Left lung (tissue), 10 donors: ENCODE data around the gene MRE11. TPM values are rescaled to one million over a fixed set of nuclear protein-coding genes. Genes with fewer than 3 reads are reported as not detected.

ENCODE experiments used
- ATAC-seq: fragments of 200-7000 bp; cut with Tn5 transposase; one replicate; pipeline ENCODE4 v1.9.1; 2020; ENCODE audit warnings: moderate library complexity
- DNase-seq, 4 donors: peaks; one replicate each; pipeline ENCODE4 v3.0.0-alpha.2; 2013 to 2020
- H3K27ac ChIP-seq, 2 donors: fragments of 200-600 bp; sonication (generic) in 1 of 2; one replicate each; pipeline versions ENCODE4 v1.5.0 to v1.8.0; 2020 to 2021
- H3K27me3 ChIP-seq, 2 donors: fragments of 200-600 bp; sonication (generic) in 1 of 2; one replicate each; pipeline versions ENCODE4 v1.5.0 to v1.8.0; 2020 to 2021
- H3K36me3 ChIP-seq, 2 donors: fragments of 200-600 bp; sonication (generic) in 1 of 2; one replicate each; pipeline versions ENCODE4 v1.5.0 to v1.8.0; 2020 to 2021
- H3K4me1 ChIP-seq, 2 donors: fragments of 200-600 bp; one replicate each; pipeline ENCODE4 v1.8.0; 2021
- H3K4me3 ChIP-seq, 2 donors: fragments of 200-600 bp; sonication (generic) in 1 of 2; one replicate each; pipeline versions ENCODE4 v1.5.0 to v1.8.0; 2020 to 2021; ENCODE audit warnings: mild to moderate bottlenecking in 1 of 2
- H3K9me3 ChIP-seq, 2 donors: fragments of 200-600 bp; sonication (generic) in 1 of 2; one replicate each; pipeline versions ENCODE4 v1.5.0 to v1.8.0; 2020 to 2021
- intact Hi-C, 2 donors: fragments of 100-400 bp; cut with DNase I; formaldehyde crosslinking; loops; one replicate each; pipeline versions ENCODE4 v1.11.2 to v1.14.2; 2022
- polyA plus RNA-seq, 6 donors: library from polyadenylated mRNA; unstranded; fragments of 120-200 nt; gene quantifications; one replicate each; pipeline ENCODE4 v1.2.1, GENCODE V29; 2013; ENCODE audit not compliant: insufficient read length in 6 of 6
- total RNA-seq, 2 donors: library from RNA; stranded (reverse); fragmentation: NEBNext Ultra II Directional; extraction: Animal tissue kit (Norgen Biotek cat#: 25700); gene quantifications; one replicate each; pipeline ENCODE4 v1.2.1, GENCODE V29; 2021
- TF ChIP-seq, protein P1 (sequence below), 2 donors: fragments of 200-600 bp; sonication (generic) in 1 of 2; IDR thresholded peaks; one replicate each; pipeline versions ENCODE4 v1.5.0 to v1.8.0; 2021; ENCODE audit warnings: antibody characterized with exemption in 2 of 2
- donor health status: DM: no; HTN: yes; CAD: no.
- donor health status: DM: no; HTN: no; CAD: no.

The MRE11 gene
- total and polyA plus RNA-seq, 8 donors = 15.5 to 45.3 (median 33.2) TPM

DNA sequence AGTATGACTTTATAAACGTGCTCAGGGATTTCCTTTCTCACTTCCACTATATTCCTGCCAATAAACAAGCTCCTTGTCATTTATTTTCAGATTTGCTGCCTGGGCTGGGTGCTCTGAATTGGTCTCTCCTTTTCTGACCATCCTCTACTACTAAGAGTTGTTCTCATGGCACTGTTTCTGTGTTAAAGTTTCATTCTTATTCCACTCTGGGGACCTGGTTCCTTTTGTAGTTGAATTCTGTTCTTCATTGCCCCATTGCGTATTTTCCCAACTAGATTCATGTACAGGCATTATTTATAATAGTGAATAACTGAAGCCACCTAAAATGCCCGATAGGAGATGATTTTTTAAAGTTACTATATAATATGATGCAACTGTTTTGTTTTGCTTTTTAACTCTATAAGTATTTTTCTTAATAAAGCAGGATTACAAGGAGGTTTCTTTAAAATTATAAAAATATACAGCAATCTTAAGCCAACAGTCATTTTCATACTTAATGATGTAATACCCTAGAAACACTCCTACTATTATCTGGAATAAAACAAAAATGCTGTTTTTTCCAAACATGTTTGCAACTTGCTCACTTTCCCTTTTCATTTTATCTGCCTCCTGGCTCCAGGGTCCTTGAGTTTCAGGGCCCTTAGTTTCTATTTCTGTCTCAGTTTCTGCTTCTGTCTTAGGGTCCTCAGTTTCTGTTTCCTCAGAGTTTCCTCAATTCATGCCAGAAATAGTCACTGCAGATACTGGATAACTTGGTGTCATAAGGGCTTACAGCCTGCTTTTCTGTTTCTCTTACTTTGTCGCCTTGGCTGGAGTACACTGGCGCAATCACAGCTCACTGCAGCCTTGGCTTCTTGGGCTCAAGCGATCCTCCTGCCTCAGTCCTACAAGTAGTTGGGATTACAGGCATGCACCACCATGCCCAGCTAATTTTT lies 40.3 kb upstream of the MRE11 start:
- H3K27ac ChIP-seq = no peak overlapping the region
- DNase-seq (peak in 1 of 4 donors; percentile 33), ATAC-seq (peak; percentile 54)

DNA sequence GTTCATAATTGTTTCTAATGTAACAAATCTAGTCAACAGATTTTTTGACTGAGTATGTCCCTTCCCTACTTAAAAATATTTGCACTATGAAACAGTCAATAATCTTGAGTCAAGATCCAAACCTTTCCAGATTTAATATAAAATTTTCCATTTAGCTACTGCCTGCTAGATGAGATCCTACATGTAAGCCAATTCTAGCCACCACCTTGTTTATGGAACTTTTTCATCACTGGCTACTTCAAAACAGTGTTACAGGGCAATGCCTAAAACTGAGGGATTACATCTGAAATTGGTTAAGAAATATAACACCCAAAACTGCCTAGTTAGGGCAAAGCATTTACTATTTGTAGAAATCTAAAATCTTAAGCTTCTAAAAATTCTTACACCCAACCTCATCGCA lies 39.6 kb upstream of the MRE11 start:
- peaks cover 0 to 16% of the 10 kb centered on the region in 2 donors for H3K4me1 ChIP-seq
- H3K27me3 ChIP-seq = no peaks in the 10 kb centered on the region

More for the DNA sequence above, 40.3 kb upstream of the MRE11 start:
- Histone ChIP-seq H3K4me3 (no peak overlapping the region), H3K36me3 (no peaks in the 10 kb centered on the region), H3K27me3 (no peaks in the 10 kb centered on the region), H3K9me3 (no peaks in the 10 kb centered on the region), H3K4me1 (peaks cover 0 to 16% of the 10 kb centered on the region in 2 donors)
- TF ChIP-seq, protein P1, sequence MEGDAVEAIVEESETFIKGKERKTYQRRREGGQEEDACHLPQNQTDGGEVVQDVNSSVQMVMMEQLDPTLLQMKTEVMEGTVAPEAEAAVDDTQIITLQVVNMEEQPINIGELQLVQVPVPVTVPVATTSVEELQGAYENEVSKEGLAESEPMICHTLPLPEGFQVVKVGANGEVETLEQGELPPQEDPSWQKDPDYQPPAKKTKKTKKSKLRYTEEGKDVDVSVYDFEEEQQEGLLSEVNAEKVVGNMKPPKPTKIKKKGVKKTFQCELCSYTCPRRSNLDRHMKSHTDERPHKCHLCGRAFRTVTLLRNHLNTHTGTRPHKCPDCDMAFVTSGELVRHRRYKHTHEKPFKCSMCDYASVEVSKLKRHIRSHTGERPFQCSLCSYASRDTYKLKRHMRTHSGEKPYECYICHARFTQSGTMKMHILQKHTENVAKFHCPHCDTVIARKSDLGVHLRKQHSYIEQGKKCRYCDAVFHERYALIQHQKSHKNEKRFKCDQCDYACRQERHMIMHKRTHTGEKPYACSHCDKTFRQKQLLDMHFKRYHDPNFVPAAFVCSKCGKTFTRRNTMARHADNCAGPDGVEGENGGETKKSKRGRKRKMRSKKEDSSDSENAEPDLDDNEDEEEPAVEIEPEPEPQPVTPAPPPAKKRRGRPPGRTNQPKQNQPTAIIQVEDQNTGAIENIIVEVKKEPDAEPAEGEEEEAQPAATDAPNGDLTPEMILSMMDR (IDR thresholded peaks at IDR 0.05) = no peak
- intact Hi-C loops = no loop called here

DNA sequence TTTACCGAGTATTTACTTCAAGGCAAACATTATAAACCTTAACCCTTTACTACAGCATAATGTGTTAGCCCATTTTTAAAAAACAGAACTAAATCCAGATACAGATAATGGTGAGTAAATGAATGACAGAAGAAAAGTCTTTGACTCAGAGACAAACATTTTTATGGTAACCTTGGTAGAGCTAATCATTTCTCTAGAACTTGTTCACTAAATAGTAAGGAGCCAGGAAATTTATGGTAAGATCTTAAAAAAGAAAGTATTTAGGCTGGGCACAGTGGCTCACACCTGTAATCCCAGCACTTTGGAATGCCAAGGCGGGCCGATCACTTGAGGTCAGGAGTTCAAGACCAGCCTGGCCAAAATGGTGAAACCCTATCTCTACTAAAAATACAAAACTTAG lies 38.6 kb upstream of the MRE11 start:
- H3K27ac ChIP-seq = no peak overlapping the region
- H3K9me3 ChIP-seq = no peaks in the 10 kb centered on the region
- intact Hi-C loops = no loop called here
- DNase-seq = no peak
- TF ChIP-seq, protein P1 (IDR thresholded peaks at IDR 0.05) = no peak
- H3K27me3 ChIP-seq = no peaks in the 10 kb centered on the region
- H3K4me3 ChIP-seq = no peak overlapping the region
- no peaks in the 10 kb centered on the region for H3K36me3 ChIP-seq
- ATAC-seq = no peak
- peaks cover 0 to 12% of the 10 kb centered on the region in 2 donors for H3K4me1 ChIP-seq

More for the DNA sequence above, 39.6 kb upstream of the MRE11 start:
- no peaks in the 10 kb centered on the region for H3K36me3 ChIP-seq
- no peak overlapping the region for H3K27ac ChIP-seq
- TF ChIP-seq, protein P1 (IDR thresholded peaks at IDR 0.05) = no peak
- no peak overlapping the region for H3K4me3 ChIP-seq
- DNase-seq (no peak), ATAC-seq (no peak)
- no peaks in the 10 kb centered on the region for H3K9me3 ChIP-seq
- intact Hi-C loops = no loop called here

DNA sequence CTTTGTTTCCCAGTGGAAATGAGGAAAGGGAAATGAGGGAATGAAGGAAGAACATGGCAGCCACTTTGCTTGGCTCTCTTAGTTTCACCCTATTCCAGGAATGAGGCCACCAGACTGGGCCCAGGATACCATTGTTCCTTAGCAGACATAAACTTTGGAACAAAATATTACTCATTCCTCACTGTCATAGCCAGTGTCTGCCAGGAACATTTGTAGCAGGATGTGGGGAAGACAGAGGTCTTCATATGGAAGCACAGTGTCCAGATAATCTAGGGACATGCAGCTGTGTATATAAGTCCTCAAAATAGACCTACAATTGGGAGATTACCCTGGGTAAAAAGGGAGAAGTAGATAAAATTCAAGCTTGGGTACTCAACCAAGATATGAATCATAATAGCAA lies 34.9 kb upstream of the MRE11 start:
- DNase-seq = no peak
- H3K27me3 ChIP-seq = no peaks in the 10 kb centered on the region
- H3K4me1 ChIP-seq = peaks cover 0 to 15% of the 10 kb centered on the region in 2 donors
- no peak for ATAC-seq
- H3K27ac ChIP-seq = no peak overlapping the region
- TF ChIP-seq, protein P1 (IDR thresholded peaks at IDR 0.05) = no peak
- H3K4me3 ChIP-seq = no peak overlapping the region
- H3K9me3 ChIP-seq = no peaks in the 10 kb centered on the region
- intact Hi-C loops = no loop called here
- H3K36me3 ChIP-seq = no peaks in the 10 kb centered on the region

DNA sequence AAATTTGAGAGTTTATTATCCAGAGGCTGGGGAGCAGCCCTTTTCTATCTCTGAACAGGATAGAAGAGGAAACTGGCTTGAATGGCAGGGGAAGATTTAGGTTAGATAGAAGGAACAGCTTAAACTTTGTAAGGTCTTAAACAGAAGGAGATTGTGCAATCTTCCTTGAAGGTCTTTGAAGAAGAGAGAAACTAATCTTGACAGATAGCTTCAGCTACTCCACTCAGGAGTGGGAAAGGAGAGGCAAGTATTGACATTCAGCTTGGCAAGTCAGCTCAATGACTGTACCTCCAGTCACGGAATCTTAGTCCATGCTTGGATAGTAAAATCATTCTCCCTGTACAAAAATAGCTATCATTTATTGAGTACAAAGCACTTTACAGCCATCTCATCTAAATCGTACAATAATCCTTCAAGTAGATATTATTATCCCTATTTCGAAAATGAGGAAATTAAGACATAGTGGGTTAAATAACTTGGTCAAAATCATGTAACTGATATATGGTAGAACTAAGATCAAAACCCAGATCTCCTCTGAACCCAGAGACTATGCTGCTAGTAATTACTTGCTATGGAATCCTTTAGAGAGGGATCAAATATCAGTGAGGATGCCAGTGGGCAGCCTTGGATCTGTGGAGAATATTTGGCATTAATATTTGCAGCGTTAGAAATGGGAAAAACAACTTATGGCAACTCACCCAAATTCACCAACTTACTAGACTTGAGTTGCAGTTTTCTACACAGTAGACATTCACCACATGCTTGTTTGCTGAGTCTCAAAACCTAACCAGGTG lies 33.2 kb upstream of the MRE11 start:
- Histone ChIP-seq H3K27me3 (no peaks in the 10 kb centered on the region), H3K4me1 (peaks cover 0 to 14% of the 10 kb centered on the region in 2 donors), H3K27ac (no peak overlapping the region), H3K9me3 (no peaks in the 10 kb centered on the region), H3K4me3 (no peak overlapping the region), H3K36me3 (no peaks in the 10 kb centered on the region)
- intact Hi-C loops = no loop called here
- ATAC-seq (peak; percentile 29), DNase-seq (no peak)
- TF ChIP-seq, protein P1 (IDR thresholded peaks at IDR 0.05) = no peak
